Measurements from ENCODE around the gene RXRA. TPM values are rescaled to one million over a fixed set of nuclear protein-coding genes. Genes with fewer than 3 reads are reported as not detected.
A peak's percentile ranks its signal among the peaks of the same experiment; 100 is the strongest.

Gene RXRA
- total and polyA plus RNA-seq, 2 of the 13 experiments (the other 11 are each of a cell fraction or from before 2014, with no cell fraction given) = 18.9 to 29.2 TPM

- TF ChIP-seq, protein P1, sequence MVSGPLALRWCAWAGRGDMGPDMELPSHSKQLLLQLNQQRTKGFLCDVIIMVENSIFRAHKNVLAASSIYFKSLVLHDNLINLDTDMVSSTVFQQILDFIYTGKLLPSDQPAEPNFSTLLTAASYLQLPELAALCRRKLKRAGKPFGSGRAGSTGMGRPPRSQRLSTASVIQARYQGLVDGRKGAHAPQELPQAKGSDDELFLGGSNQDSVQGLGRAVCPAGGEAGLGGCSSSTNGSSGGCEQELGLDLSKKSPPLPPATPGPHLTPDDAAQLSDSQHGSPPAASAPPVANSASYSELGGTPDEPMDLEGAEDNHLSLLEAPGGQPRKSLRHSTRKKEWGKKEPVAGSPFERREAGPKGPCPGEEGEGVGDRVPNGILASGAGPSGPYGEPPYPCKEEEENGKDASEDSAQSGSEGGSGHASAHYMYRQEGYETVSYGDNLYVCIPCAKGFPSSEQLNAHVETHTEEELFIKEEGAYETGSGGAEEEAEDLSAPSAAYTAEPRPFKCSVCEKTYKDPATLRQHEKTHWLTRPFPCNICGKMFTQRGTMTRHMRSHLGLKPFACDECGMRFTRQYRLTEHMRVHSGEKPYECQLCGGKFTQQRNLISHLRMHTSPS (CRISPR knock-in tag; IDR thresholded peaks at IDR 0.05; ENCODE audit: low read depth) = no peak
- TF ChIP-seq ZNF256 (CRISPR knock-in tag; conservative IDR thresholded peaks at IDR 0.05) = no peak
- no peak for TF ChIP-seq GZF1 (CRISPR knock-in tag; IDR thresholded peaks at IDR 0.05)
- TF ChIP-seq DDIT3 (CRISPR knock-in tag; IDR thresholded peaks at IDR 0.05) = no peak
- TF ChIP-seq ZBTB7A (CRISPR knock-in tag; IDR thresholded peaks at IDR 0.05) = no peak
- no peak for TF ChIP-seq THRA (CRISPR knock-in tag; IDR thresholded peaks at IDR 0.05; ENCODE audit: borderline replicate concordance)
- no peak for TF ChIP-seq MAZ (IDR thresholded peaks at IDR 0.05; ENCODE audit: borderline replicate concordance, low read depth, low read length)
- no peak for TF ChIP-seq MAZ (CRISPR knock-in tag; IDR thresholded peaks at IDR 0.05; ENCODE audit: low read depth)
- no peak for TF ChIP-seq ATF7-NPFF (CRISPR knock-in tag; IDR thresholded peaks at IDR 0.05; ENCODE audit: low read depth)
- 0 out of 2 replicates have a peak, but pooled peaks have one; percentile 24 for TF ChIP-seq HNRNPL (IDR thresholded peaks at IDR 0.05; ENCODE audit: low read depth, low read length)
- no peak for TF ChIP-seq ZMYM3 (CRISPR knock-in tag; IDR thresholded peaks at IDR 0.05)
- TF ChIP-seq ARNTL (CRISPR knock-in tag; IDR thresholded peaks at IDR 0.05) = 0 out of 2 replicates have a peak, but pooled peaks have one; percentile 27
- TF ChIP-seq ZNF614 (CRISPR knock-in tag; IDR thresholded peaks at IDR 0.05; ENCODE audit: borderline replicate concordance) = no peak
- TF ChIP-seq CREB1 (IDR thresholded peaks at IDR 0.05) = no peak
- TF ChIP-seq CREB1 (CRISPR knock-in tag; IDR thresholded peaks at IDR 0.05) = no peak
- 0 out of 2 replicates have a peak, but pooled peaks have one; percentile 27 for TF ChIP-seq BORCS8-MEF2B (CRISPR knock-in tag; IDR thresholded peaks at IDR 0.05)
- no peak for TF ChIP-seq CSRNP2 (CRISPR knock-in tag; conservative IDR thresholded peaks at IDR 0.05; ENCODE audit: low read depth)
- TF ChIP-seq ZNF713 (CRISPR knock-in tag; IDR thresholded peaks at IDR 0.05) = no peak
- no peak for TF ChIP-seq ZNF572 (CRISPR knock-in tag; IDR thresholded peaks at IDR 0.05)
- peak; percentile 24; the same call in 1 of the 2 replicates for TF ChIP-seq ARID4A (CRISPR knock-in tag; IDR thresholded peaks at IDR 0.05; ENCODE audit: borderline replicate concordance)
- TF ChIP-seq DNMT1 (CRISPR knock-in tag; IDR thresholded peaks at IDR 0.05) = no peak
Measured at GRCh38 chr9:134422301-134423090, 96.2 kb downstream of the RXRA start (continued).
